ENCODE data around the gene PNKD.

The PNKD gene

DNA sequence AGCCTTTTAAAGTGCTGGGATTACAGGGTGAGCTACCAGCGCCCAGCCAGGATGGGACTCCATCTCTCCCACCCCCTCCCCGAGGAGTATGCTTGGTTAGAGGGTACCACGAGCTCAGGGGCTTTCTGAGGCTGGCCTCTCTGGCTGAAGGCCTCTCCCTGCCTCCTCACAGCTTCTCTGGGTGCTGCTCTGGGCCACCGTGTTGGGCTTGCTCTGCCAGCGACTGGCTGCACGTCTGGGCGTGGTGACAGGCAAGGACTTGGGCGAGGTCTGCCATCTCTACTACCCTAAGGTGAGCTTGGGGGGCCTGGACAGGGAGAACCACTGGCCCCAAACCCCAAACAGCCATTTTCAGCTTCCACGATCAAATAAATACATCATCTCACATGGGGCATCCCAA, 114.7 kb downstream of the PNKD start:
- TF ChIP-seq, protein P1, sequence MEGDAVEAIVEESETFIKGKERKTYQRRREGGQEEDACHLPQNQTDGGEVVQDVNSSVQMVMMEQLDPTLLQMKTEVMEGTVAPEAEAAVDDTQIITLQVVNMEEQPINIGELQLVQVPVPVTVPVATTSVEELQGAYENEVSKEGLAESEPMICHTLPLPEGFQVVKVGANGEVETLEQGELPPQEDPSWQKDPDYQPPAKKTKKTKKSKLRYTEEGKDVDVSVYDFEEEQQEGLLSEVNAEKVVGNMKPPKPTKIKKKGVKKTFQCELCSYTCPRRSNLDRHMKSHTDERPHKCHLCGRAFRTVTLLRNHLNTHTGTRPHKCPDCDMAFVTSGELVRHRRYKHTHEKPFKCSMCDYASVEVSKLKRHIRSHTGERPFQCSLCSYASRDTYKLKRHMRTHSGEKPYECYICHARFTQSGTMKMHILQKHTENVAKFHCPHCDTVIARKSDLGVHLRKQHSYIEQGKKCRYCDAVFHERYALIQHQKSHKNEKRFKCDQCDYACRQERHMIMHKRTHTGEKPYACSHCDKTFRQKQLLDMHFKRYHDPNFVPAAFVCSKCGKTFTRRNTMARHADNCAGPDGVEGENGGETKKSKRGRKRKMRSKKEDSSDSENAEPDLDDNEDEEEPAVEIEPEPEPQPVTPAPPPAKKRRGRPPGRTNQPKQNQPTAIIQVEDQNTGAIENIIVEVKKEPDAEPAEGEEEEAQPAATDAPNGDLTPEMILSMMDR (IDR thresholded peaks at IDR 0.05; ENCODE audit: low read depth, low read length): no peak
- H3K4me3 ChIP-seq (ENCODE audit: low read depth, low read length): no peak overlapping the region

DNA sequence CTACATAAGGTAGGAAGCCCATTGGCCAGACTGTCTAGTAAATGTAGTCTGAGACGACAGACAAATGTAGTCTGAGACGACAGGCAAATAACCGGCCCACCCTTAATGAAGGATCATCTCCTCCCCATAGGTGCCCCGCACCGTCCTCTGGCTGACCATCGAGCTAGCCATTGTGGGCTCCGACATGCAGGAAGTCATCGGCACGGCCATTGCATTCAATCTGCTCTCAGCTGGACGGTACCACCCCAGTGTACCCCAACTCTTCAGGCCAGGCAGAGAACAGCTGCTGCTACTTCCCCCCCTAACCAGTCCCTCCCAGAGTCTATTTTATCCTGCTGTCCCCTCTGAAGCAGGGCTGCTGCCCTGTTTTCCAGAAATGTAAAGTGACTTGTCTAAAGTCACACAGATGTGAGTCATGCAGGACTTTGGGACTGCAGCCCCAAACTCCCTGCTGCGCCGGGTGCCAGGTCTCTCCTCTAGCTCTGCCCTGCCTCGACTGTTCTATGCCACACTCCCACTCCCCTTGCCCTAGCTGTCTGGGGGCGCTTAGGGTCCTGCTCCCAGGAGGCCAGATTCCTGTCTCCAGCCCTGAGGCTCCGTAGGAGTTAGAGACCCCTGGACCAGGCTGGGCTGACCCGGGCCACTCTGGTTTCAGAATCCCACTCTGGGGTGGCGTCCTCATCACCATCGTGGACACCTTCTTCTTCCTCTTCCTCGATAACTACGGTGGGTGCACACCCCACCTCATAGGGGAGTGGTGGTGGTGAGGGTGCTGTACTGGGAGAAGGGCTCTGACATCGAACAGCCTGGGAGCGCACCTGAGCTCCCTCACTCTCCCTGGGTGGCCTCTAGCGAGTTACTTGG, 116.4 kb downstream of the PNKD start:
- no peak overlapping the region for H3K4me3 ChIP-seq (ENCODE audit: low read depth, low read length)
- TF ChIP-seq, protein P1 (IDR thresholded peaks at IDR 0.05; ENCODE audit: low read depth, low read length): no peak

DNA sequence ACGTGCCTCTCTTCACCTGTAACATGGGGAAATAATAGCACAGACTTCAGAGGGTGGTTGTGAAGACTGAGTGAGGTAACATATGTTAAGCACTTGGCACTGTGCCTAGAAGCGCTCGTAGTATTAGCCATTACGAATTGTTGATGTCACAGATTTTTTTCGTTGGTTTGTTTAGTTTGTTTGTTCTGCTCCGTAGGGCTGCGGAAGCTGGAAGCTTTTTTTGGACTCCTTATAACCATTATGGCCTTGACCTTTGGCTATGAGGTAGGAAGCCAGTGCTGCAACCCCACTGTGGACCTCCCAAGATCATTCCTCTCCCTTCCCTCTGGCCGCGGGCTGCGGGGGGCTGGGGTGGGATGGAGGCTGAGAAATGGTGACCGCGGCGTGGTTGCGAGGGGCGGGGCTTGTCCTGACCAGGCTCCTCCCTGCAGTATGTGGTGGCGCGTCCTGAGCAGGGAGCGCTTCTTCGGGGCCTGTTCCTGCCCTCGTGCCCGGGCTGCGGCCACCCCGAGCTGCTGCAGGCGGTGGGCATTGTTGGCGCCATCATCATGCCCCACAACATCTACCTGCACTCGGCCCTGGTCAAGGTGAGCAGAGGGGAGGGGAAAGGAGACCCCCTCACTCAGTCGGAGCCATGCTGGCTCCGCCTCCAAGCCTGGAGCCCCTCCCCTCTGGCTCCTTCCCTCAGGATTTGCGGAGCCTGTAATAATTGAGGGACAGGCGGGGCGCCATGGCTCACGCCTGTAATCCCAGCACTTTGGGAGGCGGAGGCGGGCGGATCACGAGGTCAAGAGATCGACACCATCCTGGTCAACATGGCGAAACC, 117.3 kb downstream of the PNKD start:
- H3K4me3 ChIP-seq (ENCODE audit: low read depth, low read length): peak overlapping the region; percentile 48
- TF ChIP-seq, protein P1 (IDR thresholded peaks at IDR 0.05; ENCODE audit: low read depth, low read length): no peak

DNA sequence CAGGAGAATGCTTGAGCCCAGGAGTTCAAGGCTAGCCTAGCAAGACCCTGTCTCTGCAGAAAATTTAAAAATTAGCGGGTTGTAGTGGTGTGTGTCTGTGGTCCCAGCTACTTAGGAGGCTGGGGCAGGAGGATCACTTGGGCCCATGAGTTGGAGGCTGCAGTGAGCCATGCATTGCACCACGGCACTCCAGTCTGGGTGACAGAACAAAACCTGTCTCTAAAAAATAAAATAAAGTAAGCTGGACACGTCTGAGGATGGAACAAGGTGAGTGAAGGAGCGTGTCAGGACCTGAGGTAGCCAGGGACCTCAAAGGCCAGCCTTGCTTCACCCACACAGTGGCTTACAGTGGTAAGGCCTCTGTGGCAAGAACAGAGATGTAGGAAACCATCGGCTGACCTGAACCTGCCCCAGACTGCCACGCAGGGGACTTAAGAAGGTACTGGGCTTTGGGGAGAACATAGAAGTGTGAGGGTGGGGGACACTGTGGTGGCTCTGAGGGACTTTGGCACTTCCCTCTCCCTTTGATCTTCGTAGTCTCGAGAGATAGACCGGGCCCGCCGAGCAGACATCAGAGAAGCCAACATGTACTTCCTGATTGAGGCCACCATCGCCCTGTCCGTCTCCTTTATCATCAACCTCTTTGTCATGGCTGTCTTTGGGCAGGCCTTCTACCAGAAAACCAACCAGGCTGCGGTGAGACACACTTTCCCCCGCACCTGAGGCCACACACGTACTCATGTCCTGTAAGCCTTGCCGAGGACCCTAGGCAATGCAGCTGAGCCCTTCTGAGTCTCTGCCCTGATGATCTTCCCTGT, 119.2 kb downstream of the PNKD start:
- H3K4me3 ChIP-seq (ENCODE audit: low read depth, low read length): no peak overlapping the region
- TF ChIP-seq, protein P1 (IDR thresholded peaks at IDR 0.05; ENCODE audit: low read depth, low read length): no peak

DNA sequence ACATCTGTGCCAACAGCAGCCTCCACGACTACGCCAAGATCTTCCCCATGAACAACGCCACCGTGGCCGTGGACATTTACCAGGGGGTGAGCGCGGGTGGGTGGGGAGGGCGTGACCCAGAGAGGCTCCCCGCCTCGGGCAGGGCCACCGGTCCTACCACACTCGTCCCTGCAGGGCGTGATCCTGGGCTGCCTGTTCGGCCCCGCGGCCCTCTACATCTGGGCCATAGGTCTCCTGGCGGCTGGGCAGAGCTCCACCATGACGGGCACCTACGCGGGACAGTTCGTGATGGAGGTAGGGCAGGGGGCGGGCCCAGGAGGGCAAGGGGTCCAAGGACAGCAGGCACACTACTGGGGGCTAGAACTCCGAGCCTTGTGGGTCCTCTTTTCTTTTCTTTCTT, 120.9 kb downstream of the PNKD start:
- no peak overlapping the region for H3K4me3 ChIP-seq (ENCODE audit: low read depth, low read length)
- TF ChIP-seq, protein P1 (IDR thresholded peaks at IDR 0.05; ENCODE audit: low read depth, low read length): no peak

DNA sequence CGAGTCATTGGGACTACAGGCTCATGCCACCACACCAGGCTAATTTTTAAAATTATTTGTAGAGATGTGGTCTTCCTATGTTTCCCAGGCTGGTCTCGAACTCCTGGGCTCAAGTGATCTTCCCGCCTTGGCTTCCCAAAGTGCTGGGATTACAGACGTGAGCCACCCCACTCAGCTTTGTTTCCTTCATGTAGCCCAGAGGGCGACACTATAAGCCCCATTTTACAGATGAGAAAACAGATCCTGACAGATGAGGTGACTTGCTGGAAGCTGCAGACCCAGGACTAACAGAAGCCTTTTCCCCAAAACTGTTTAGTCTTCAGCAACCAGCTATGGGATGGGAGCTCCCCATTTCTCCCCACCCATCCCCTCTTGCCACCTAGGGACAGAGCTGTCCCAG, 122.1 kb downstream of the PNKD start:
- H3K4me3 ChIP-seq (ENCODE audit: low read depth, low read length): no peak overlapping the region
- TF ChIP-seq, protein P1 (IDR thresholded peaks at IDR 0.05; ENCODE audit: low read depth, low read length): no peak
